ENCODE results near the gene CATSPER3.

Gene CATSPER3

DNA sequence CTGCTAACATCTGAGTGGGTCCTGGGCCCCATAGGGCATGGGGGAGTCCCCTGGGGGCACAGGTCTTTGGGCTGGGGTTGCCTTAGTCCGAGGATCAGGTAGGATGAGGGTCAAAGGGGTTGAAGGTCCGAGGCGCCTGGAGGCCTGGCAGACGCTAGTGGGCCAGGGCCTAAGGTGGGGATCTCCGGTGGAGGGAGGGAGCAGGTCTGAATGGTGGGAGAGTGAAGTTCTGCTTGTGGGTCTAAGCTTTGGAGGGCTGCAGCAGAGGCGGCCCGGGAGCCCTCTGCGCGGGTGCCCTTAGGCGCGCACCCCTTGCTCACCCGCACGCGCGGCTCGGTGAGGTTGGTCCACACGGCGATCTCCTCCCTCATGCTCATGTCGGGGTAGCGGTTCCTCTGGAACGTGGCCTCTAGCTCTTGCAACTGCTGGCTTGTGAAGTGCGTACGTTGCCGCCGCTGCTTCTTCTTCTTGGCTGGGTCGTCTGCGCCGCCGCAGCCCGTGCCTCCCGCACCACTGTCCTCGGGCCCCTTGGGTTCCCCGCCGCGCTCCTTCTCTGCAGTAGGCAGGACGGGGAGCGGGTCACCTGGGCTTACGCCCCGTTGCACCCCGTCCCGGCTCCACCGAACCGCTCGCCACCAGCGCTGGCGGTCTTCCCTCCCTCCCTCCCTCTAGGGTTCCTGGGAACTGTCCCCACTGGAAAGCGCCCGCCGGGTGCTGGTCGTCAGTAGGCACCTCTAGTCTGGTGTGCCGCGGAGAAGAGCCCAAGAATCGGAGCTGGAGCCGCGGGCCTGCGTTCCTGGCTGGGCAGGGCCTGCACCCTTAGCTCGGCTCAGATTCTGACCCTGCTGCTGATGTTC lies 63.5 kb downstream of the CATSPER3 start:
- DNase-seq, result peak; percentile 19

DNA sequence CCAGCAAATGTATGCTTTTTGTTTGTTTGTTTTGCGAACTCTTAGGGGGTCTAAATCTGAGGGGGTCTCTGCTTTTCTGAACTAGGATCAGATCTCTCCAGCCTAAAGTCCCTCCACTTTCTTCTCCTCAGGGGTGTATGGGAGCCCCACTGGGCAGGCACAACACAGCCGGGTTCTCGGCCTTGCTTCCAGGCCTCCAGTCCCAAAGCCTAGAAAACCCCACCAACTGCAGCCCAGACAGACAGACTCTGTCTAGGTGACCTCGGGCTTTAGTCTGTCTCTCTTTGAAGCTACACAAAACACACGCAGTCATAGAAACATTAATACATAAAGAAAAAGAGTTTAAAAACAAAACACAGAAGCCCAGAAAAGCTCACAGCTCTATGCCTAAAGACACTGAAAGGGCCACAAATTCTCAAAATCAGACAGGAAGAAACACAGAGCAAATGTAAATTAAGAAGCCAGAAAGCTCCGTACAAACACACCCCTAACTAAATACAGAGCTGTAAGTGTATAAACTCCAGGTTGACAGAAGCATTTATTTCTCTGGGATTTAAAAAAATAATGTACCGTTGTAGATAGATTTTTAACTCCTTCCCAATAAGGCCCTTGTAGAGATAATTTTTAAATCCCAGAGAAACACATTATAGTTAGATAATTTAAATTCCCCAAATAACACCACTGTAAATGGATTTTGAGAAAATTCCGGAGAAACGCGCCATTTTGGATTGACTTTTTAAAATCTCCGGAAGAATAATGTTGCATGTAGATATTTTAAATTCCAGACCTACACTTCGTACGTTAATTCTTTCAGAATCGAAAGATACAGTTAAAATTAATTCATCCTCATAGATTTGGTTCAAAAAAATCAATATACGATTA lies 64.3 kb downstream of the CATSPER3 start:
- DNase-seq, result no peak

DNA sequence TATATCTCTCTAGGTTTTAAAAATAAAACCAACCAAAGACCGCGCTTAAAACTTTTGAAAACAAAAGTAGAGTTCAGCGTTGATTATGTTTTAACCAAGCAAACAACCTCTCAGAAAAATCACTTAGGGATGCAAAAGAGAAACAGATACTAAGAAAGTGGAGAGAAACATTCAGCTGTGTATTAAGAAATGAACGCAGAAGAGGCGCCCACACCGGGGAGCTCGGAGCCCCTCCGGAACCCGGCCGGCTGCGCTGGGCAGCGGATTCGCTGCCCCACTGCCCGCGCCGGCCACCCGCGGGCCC lies 64.9 kb downstream of the CATSPER3 start:
- DNase-seq, result no peak

DNA sequence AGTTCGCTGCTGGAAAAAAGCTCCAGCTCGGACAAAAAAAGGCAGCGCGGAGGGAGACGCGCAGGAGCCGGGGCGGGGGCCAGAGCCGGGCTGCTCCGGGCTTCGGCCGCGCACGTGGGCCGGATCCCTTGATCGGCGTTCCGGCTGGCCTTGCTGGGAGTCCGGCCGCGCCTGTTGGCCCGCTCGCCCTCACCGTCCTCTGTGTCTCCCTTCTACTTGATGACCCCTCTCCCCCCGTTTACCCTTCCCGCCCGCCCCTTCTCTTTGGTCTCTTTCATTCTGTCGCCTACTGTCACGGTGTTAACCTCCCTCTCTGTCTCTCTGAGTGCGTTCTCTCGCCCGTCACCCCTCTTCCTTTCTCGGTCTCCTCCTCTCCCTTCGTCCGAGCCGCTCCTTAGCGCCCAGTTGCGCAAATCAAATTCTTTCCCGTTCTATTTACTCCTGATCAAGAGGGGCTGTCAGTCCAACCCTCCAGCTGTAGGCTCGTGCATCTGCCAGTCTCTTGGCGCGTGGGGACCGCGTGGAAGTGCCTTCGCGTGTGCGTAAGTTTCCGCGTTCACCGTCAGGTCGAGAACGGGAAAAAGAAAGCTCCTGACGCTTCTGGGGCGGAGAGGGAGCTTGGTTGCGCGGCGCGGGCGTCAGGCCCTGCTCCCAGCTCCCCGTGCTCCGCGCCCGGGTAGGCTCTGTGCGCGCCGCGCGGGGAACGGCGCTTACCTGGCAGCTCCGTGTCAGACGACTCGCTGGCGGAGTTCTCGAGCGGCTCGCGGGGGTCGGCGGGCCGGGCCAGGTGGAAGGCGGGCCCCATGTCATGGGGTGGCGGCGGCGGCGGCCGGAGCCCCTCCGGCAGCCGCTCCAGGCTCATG lies 65.5 kb downstream of the CATSPER3 start:
- peak; percentile 25 for DNase-seq

DNA sequence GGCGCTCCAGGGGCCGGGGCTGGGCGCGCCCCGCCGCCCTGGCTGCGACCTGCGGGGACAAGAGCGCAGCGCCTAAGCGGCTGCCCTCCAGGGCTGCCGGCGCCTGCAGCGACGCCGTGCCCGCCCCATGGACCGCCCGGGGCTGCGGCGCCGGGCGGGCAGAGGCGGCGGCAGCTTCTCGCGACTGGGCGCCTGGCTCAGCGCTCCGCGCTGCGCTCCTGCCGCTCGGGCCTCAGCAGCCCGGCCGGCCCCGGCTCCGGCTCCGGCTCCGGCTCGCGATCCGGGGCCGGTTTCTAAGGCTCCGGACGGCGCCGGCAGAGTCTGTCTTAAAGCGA lies 66.2 kb downstream of the CATSPER3 start, which contains the start of gene PITX1:
TSS of gene PITX1 (minus strand) at position 328 of the 335 bp plus-strand sequence. CDS start 347 bp downstream, outside the sequence.
- DNase-seq, result no peak

DNA sequence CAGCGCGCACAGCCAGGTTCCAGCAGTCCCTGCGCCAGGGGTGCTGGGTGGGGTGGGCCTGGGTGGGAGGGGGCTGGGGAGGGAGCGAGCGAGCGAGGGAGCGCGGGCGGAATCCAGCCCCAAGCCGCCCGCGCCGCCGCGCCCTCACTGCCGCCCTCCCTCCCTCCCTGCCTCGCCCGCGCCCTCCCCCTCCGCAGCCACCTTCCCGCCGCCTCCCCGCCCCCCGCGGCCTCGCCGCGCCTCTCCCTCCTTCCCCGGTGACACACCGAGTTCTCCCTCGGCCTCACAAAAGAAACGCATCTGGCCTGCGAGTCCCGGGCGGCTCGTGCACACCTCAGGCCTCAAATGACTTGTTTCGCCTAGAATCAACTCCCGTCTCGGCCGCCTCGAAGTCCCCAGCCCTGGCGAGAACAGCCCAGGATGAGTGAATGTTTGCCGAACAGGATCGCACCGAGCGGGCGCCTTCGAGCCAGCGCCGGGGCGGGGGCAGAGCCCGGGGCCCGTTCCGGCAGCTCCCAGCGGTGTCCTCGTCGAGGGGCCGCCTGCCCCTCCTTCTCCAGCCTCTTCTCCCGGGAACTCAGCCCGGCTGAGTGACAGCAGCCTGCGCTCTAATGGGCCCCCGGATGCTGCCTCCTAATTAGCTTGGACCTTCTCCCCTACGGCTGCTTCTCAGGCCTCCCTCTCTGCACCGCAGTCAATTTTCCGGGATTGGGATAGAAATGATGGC lies 66.7 kb downstream of the CATSPER3 start:
- peak; percentile 65 for DNase-seq

DNA sequence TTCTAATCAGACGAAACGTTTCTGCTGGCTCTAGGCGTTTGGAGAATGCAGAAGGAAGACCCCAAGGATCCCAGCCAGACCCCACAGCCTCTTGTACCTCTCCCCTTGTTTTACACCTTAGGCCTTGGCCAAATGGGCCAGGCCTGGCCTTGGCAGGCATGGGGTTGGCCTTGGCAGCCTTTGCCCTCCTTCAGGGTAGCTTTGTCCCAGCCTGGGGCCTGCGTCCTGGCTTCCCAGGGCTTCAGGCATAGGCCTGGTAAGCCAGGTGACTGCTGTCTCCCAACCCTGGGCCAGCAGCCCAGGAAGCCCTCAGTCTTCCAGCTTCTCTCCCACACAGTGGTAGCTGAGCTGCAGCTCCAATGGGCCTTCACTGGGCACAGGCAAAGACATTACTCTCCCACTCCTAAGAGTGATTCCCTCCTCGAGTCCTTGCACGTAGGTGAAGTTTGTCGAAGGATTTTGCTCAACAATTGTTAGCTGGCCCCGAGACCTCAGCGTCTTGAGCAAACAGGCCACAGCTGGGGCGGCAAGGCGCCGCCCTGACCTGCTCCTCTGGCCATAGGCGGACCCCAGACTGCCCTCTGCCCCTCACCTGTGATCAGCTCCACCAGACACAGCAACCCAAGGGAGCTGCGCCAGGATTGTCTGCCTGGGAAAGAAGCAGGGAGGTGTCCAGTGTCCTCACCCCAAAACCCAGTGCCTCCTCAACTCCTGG lies 67.4 kb downstream of the CATSPER3 start:
- DNase-seq, result peak; percentile 47

DNA sequence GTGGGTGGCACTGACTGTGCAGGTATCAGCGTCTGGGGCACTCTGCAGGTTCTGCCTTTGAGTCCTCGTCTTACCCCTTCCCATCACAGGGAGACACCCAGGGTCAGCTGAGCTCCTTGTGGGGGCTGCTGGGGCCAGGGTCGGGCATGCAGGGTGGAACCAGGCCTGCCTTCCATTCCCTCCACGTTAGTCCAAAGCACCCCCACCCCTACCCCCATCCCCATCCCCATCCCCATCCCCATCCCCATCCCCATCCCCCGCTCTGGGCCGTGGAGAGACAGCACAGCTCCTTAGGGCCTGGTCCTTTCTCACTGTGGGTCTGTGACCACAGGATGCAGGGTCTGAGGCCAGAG lies 67.9 kb downstream of the CATSPER3 start:
- DNase-seq, result no peak

DNA sequence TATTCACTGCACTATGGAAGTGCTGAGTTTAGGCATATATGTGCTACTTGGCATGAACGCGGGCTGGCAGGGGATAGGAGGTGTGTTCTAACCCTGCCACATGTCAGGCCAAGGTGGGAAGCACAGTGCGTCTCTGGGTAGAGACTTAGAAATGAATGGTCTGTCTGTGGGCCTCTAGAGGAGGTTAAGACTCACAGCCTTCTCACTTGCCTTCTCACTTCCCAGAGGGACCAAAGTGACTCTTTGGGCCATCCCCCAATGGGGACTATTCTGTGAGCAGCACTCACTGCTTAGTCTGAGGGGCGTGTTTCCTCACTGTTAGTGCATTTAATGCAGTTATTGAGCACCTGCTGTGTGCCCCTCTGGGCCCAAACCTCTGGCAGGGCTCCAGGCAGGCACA lies 68.7 kb downstream of the CATSPER3 start:
- DNase-seq, result peak; percentile 37

DNA sequence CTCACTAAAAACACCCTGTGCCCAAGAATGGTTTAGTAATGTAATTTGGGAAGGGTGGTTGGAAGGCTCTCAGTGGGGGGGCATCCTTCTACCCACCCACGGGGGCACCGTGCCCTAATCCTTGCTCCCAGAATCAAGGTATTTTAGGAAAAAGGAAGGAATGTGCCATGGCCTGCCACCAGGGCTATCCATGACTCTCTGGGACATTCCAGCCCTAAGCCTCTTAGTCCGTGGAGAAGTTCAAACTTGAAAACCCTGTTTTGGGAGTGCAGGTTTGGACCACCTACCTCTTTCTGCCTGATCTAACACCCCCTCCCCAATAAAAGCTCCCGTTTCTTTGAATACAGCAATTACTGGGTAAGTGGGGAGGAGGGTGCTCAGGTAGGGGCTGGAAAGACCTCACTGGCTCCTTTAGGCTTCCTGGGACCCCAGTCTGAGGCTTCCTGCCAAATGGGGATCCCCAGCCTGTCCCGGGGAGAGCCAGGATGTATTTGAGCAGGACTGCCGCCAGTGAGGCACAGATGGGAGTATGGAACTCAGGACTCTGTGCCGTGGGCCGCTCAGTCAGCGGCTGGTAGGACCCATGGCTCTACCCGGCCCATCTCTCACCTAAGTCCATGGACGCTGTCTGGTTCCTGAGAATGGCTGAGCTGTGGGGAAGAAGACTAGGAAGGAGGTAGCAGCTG lies 70.0 kb downstream of the CATSPER3 start:
- no peak for DNase-seq

DNA sequence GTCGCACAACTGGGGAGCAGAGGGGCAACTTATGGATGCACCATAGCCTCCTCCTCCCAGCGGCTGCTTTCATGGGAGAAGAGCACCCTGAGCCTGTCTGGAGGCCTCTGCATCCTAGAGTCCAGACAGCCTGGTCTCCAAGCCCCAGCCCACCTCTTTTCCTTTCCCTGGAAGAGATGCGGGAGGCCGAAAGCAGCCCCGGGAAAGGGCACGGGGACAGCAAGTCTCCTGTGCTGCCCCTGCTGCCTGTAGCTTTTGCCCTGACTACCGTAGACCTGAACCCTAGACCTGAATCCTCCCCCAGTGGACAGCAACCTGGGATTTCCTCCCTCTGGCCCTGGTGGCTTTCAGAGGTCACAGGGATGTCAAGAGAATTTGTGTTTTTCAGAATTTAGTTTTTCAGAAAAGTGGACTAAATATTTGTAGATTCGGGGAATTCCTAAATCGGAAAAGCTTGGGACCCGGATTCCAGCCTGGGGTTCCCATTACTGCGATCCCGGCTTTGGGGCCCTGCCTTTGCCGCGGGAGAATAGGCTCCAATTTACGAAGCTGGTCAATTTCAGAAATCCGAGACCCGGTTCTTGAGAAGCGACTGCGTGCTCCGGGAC lies 70.6 kb downstream of the CATSPER3 start:
- DNase-seq, result no peak

DNA sequence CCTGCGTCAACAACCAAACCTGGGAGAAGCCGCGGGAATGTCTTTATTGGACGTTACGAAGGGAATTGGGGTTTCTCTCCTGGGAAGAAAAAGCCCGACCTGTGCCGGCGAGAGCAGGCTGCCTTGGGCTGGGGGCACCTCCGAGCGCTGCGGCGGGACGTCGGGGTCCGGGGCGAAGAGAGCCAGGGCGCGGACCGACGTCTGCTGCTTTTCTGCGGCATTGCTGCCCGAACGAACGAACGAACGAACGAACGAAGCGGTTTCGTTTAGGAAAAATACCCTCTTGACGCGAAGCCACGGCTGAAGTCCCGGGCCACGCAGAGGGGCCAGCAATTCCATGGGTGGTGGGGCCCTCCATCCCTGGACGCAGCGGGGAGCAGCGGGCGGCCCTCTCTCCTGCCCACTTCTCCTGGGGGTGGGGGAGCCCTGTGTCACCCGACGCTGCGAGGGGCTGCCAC lies 71.1 kb downstream of the CATSPER3 start:
- DNase-seq, result no peak

DNA sequence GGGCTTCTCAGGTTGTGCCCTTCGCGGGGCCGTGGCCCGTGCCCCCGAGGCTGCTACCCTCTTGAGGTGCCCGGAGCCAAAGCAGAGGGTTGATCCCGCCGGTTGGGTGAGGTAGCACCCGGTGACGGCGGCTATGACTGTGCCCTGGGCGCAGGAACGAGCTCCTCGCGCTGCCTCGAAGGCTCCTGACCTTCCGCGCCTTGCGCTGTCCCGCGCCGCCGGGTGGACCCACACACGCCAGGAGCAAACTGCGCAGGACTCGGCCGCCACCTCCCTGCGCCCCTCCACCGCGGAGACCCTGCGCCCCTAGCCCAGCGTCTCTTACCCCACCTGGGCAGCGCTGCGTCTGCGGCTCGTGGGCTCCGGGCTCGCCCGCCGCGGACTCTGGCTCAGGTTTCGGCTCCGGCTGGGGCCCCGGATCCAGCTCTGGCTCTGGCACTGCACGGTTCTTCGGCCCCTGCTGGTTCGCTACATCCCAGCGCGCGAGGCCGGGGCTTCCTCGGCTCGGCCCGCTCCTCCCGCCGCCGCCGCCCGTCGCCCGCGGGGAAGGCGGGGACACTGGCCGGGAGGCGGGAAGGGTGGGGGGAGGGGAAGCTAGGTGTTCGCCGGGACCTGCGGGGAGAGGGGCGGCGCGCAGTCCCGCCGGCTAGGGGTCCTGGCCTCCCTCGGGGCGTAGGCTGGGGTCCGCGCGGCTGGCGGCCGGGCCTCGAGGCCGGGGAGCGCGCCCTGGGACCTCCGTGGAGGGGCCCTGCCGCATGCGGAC lies 71.7 kb downstream of the CATSPER3 start:
- no peak for DNase-seq

DNA sequence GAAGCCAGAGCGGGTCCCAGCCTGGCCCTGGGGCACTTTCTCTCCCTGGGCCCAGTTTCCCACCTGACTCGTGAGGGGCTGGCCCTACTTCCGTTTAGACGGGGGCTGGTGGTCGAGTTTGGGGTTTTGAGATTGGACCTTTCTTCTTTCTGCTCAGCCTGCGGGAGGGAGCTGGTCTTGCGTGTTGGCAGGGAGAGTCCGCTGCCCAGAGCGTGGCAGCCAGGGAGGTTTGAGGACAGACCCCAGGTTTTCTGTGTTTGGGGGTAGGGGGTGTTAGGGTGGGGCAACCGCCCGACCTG lies 72.3 kb downstream of the CATSPER3 start:
- DNase-seq, result peak; percentile 56

DNA sequence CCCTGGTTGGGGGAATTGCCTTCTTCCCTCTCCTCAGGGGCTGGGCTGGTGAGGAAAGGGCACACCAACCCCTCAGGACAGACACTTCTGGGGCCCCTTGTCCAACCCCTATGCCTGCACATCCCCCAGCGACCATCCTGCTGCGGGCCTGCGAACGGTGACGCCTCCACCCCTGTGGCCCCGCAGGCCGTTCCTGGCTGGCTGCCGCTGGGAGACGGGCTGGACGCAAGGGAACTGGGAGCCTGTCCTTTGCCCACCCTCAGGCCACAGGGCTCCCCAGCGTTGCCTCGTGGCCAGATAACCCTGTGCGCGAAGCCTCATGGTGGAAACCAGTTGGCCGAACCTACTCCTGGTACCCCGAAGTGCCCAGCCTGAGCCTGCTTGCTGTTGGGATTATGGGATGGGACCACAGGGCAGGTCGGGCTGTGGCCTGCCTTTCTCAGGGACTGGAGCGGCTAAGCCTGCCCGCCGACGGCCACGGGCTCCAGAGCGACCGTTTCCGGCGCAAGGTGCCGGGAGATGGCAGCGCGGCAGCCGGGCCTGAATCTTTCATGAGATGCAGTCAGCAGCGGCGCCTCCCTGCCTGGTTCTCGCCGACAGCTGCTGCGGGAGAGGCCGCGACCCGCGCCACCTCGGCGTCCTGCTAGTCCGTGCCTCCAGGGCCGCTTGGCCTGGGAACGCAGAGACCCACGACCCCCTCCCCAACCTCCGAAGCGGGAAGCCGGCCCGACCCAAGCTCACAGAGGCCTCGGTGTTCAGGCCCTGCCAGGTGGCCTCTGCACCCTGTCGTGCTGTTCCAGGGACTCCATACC lies 72.8 kb downstream of the CATSPER3 start:
- peak; percentile 56 for DNase-seq

DNA sequence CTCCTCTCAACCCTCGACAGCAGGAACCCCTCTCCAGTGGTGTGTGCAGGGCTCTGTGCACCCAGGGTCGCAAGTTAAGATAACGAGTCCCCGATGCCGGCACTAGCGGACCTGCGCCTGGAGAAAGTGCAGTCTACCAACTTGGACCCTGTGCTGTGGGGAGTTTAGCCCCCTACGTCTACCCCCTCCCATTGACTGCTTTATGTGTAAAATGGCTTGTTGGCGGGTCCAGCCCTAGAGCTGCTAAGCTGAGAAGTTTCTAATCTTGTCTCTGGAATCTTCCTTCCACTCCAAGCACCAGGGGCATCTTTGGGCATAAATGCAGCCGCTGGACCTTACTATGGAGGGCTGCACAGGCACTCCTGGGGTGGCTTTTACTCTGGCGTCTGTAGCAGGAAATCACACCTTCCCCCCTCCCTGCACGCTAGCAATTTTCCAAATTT lies 73.5 kb downstream of the CATSPER3 start:
- no peak for DNase-seq

DNA sequence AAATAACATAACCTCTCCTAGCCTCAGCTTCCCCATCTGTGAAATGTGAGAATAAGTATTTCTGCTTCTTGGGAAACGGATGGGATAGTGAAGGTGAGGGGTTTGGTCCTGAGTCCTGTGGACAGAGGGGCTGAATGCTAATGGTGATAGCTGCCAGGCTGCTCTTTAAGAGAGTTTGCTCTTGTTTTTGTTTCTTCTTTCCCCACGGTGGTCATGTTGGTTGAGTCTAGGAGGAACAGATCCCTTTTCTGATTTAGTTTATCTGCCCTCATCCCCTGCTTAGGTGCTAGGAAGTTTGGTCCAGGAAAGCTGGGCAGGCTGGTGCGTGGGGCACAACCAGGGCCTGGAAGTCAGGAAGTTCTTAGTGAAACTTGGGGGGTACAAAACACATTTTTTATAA lies 74.0 kb downstream of the CATSPER3 start:
- no peak for DNase-seq

DNA sequence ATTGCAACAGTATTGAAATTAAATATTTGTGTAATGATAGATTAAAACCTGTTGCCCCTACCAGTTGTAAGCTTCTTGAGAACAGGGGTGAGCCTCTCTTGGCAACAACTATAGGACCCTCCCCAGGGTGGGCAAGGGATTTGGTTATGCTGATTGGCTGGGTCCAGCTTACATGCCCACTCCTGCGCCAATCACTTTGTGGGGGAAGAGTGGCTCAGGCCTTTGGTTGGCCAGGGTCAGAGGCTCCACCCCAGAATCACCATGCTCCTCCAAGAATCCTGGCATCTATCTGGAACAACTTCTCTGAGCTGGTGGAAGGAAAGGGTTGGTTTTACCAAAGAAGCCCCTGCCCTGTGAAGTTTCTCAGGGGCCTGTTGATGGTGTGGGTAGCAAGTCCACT lies 74.9 kb downstream of the CATSPER3 start:
- DNase-seq, result no peak

DNA sequence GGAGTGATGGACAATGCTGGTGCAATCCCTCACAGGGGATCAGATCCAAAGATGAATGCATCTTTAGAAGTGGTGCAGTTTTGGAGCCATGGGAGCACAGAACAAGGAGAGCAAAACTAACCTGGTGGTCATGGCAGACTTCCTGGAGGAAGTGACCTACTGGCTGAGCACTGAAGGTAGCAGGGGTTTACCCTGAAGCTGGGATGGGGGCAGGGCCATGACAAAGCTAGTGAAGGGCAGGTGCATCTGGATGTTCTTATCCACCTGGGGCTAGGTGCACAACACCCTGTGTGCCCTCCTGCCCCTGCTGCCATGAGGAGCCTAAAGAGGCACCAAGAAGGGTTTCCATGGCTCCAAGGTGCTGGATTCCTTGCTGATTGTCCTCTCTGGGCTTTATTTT lies 77.8 kb downstream of the CATSPER3 start:
- no peak for DNase-seq
